Mucosa of descending colon (tissue), 3 donors: ENCODE data around the gene SPSB2. TPM values are rescaled to one million over a fixed set of nuclear protein-coding genes. Genes with fewer than 3 reads are reported as not detected.

Experiments used
- ATAC-seq: fragments of 200-7000 bp; cut with Tn5 transposase; one replicate; pipeline ENCODE4 v1.9.1; 2020; ENCODE audit warnings: mild to moderate bottlenecking, moderate library complexity
- DNase-seq, 3 donors: peaks; one replicate each; pipeline ENCODE4 v3.0.0-alpha.2; 2020
- H3K36me3 ChIP-seq: fragments of 200-600 bp; one replicate; pipeline ENCODE4 v1.8.0; 2021; ENCODE audit warnings: low read depth, mild to moderate bottlenecking
- H3K4me1 ChIP-seq: fragments of 200-600 bp; one replicate; pipeline ENCODE4 v1.8.0; 2021; ENCODE audit warnings: low read depth, mild to moderate bottlenecking
- H3K4me3 ChIP-seq: fragments of 200-600 bp; one replicate; pipeline ENCODE4 v1.8.0; 2021; ENCODE audit warnings: mild to moderate bottlenecking
- H3K9me3 ChIP-seq: fragments of 200-600 bp; one replicate; pipeline ENCODE4 v1.8.0; 2021; ENCODE audit warnings: mild to moderate bottlenecking
- intact Hi-C, 2 donors: fragments of 100-400 bp; cut with DNase I in 1 of 2; cut with micrococcal nuclease in 1 of 2; formaldehyde crosslinking; loops; one replicate each; pipeline versions ENCODE4 v1.11.0 to v1.11.1; 2022; cut with DNase I, micrococcal nuclease
- total RNA-seq, 3 donors: library from RNA; stranded (reverse); fragmentation: NEBNext Ultra II Directional in 2 of 3; extraction: Animal tissue kit (Norgen Biotek cat#: 25700) in 2 of 3; gene quantifications; one replicate each; pipeline versions ENCODE4 v1.2.1 to v1.2.4, GENCODE V29; 2021 to 2023
- TF ChIP-seq, protein P1 (sequence below): fragments of 200-600 bp; IDR thresholded peaks from one replicate; pipeline ENCODE4 v1.8.0; 2022; ENCODE audit warnings: antibody characterized with exemption, mild to moderate bottlenecking
- donor health status: DM: no; HTN: no; CAD: no; lungs with moderate emphysema.
- donor health status: DM: no; HTN: no; CAD: no.
- donor health status: DM: no; HTN: yes; CAD: no.

Gene SPSB2
- total RNA-seq, 3 donors from 2014 or later, result 9.7 to 11.7 (median 10.6) TPM

DNA sequence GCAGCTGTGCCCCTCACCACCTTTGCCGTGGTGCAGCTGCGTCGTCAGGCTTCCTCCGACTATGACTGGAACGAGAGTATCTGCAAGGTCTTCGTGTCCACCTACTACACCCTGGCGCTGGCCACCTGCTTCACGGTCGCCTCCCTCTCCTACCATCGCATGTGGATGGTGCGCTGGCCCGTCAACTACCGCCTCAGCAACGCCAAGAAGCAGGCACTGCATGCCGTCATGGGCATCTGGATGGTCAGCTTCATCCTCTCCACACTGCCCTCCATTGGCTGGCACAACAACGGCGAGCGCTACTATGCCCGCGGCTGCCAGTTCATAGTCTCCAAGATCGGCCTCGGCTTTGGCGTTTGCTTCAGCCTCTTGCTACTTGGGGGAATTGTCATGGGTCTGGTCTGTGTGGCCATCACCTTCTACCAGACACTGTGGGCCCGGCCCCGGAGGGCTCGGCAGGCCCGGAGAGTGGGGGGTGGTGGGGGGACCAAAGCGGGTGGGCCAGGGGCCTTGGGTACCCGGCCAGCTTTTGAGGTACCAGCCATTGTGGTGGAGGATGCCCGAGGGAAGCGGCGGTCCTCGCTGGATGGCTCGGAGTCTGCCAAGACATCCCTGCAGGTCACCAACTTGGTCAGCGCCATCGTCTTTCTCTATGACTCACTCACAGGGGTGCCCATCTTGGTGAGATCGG is 48.9 kb downstream of the SPSB2 start:
- ATAC-seq (no peak), DNase-seq (peak in 1 of 3 donors; percentile 31)
- TF ChIP-seq, protein P1, sequence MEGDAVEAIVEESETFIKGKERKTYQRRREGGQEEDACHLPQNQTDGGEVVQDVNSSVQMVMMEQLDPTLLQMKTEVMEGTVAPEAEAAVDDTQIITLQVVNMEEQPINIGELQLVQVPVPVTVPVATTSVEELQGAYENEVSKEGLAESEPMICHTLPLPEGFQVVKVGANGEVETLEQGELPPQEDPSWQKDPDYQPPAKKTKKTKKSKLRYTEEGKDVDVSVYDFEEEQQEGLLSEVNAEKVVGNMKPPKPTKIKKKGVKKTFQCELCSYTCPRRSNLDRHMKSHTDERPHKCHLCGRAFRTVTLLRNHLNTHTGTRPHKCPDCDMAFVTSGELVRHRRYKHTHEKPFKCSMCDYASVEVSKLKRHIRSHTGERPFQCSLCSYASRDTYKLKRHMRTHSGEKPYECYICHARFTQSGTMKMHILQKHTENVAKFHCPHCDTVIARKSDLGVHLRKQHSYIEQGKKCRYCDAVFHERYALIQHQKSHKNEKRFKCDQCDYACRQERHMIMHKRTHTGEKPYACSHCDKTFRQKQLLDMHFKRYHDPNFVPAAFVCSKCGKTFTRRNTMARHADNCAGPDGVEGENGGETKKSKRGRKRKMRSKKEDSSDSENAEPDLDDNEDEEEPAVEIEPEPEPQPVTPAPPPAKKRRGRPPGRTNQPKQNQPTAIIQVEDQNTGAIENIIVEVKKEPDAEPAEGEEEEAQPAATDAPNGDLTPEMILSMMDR, result no peak
- no peaks in the 10 kb centered on the region for H3K9me3 ChIP-seq
- no peak overlapping the region for H3K4me3 ChIP-seq
- intact Hi-C loops, result loop anchor here in 1 of 2 donors (10.0 kb wide), 1 partner anchor 89 kb away; no protein-coding TSS in a partner anchor
- H3K36me3 ChIP-seq, result no peaks in the 10 kb centered on the region
- peaks cover 6% of the 10 kb centered on the region for H3K4me1 ChIP-seq

- DNase-seq (peak in 1 of 3 donors; percentile 20), ATAC-seq (no peak)
- H3K4me3 ChIP-seq, result no peak overlapping the region
- TF ChIP-seq, protein P1, result no peak
- H3K4me1 ChIP-seq, result peaks cover 6% of the 10 kb centered on the region
- intact Hi-C loops, result loop anchor here in 1 of 2 donors (10.0 kb wide), 1 partner anchor 89 kb away; no protein-coding TSS in a partner anchor
- no peaks in the 10 kb centered on the region for H3K36me3 ChIP-seq
- no peaks in the 10 kb centered on the region for H3K9me3 ChIP-seq
Observed at GRCh38 chr12:6823182-6824084, 49.7 kb downstream of the SPSB2 start.

DNA sequence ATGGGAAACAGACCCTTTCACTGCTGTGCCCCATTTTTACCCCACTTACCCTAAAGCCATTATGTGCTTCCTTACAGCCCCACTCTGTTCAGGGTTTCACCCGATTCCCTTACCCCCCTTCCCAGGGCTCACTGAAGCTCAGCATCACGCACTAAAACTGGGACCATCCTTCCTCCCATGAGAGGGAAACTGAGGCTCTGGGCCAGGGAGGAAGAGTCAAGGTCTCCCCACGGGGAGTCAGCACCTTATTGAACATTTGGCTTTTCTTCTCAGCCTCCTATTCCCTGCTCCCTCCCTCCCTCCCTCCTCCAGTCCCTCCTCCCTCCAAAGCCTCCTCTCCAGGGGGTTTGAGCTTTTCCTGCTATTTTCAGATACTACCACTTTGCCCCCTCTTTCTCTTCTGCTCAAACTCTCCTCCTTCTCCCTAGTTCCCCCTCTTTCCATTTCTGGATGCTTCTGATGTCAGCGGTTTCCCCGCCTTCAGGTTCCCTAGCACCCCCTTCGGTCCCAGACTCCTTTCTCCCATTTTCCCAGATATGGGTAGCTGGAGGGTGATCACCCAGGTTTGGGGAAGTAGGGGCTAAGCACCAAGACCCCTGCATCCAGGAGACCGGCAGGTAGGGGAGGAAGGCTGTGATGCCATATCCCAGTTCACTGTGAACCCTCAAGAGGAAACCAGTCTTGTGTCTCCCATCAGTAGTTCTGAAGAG is 50.5 kb downstream of the SPSB2 start:
- ATAC-seq, result no peak

DNA sequence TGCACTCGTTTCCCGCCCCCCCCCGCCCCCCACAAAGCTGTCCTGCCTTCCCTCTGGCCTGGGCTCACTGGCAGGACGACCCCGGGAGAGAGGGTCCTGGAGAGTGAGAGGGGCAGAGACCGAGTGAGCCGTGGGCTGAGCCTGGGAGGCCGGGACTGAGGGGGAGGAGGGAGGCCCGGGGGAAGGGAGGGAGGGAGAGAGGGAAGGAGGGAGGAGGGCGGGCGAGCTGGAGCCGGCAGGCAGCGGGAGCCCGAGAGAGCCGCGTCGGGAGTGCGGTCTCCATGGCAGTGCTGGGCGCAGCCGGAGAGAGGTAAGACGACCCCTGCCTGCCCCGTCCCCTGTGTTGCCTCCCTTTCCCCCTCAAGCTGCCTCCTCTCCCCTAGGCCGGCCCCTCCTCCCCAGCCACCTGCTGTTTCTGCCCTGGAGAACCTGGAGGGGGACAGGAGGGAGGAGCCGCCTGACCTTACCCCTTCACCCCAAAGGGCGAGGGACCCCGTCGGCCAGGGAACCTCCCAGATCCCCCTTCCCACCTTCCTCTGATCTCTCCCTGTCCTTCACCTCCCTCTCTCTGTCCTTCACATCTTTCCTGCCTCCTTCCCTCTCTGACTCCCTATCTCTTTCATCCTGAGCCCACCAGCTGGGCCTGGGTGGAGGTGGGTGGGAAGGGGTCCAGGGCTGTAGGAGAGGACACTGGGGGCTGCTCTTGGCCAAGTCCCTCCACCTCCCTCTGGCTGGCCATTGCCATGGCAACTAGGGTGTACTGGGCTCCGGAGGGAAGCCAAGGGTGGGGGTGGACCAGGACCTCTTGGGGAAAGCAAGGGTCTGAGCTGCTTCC is 51.3 kb downstream of the SPSB2 start, which contains the start of gene GPR162:
TSS of gene GPR162 (plus strand) at position 231 of the 835 bp plus-strand sequence. CDS start 2,078 bp downstream, outside the sequence.
- no peaks in the 10 kb centered on the region for H3K9me3 ChIP-seq
- TF ChIP-seq, protein P1, result no peak
- peak; percentile 28 for ATAC-seq
- no peaks in the 10 kb centered on the region for H3K4me1 ChIP-seq
- no peaks in the 10 kb centered on the region for H3K36me3 ChIP-seq
- no peak within 1 kb of the TSS for H3K4me3 ChIP-seq
- intact Hi-C loops, result loop anchor here in 1 of 2 donors (10.0 kb wide), 1 partner anchor 87 kb away; no protein-coding TSS in a partner anchor
- peak; percentile 33 to 60 (median 53) for DNase-seq

More for the DNA sequence above, 50.5 kb downstream of the SPSB2 start:
- Histone ChIP-seq H3K9me3 (no peaks in the 10 kb centered on the region), H3K36me3 (no peaks in the 10 kb centered on the region), H3K4me1 (peaks cover 6% of the 10 kb centered on the region), H3K4me3 (no peak overlapping the region)
- intact Hi-C loops, result loop anchor here in 1 of 2 donors (10.0 kb wide), 1 partner anchor 88 kb away; no protein-coding TSS in a partner anchor
- TF ChIP-seq, protein P1, result no peak
- no peak for DNase-seq

Other genes starting within 250 kb of the SPSB2 start
- gene LPAR5, start 237.3 kb downstream of the SPSB2 start, total RNA-seq, result 10 to 100 TPM; 12.0 to 30.5 (median 22.7) TPM
- gene ACRBP, start 225.9 kb downstream of the SPSB2 start, total RNA-seq, result 1 to 10 TPM; 1.4 to 3.0 (median 2.2) TPM
- 10 to 100 TPM; 28.9 to 46.9 (median 45.9) TPM for gene ING4, start 210.2 kb downstream of the SPSB2 start, total RNA-seq
- gene ZNF384, start 183.9 kb downstream of the SPSB2 start, total RNA-seq, result 10 to 100 TPM; 54.5 to 67.8 (median 64.3) TPM
- 1 to 10 TPM in 1 of 3 donors, under 1 TPM in 1, not detected in 1; 0.53 to 2.9 TPM for gene PIANP, start 172.5 kb downstream of the SPSB2 start, total RNA-seq
- 10 to 100 TPM; 32.8 to 47.2 (median 39.2) TPM for gene COPS7A, start 149.3 kb downstream of the SPSB2 start, total RNA-seq
- gene MLF2, start 120.2 kb downstream of the SPSB2 start, total RNA-seq, result 100 to 1,000 TPM; 136 to 177 (median 149) TPM
- 100 to 1,000 TPM; 116 to 549 (median 122) TPM for gene PTMS, start 106.9 kb downstream of the SPSB2 start, total RNA-seq
- gene LAG3, start 100.8 kb downstream of the SPSB2 start, total RNA-seq, result 1 to 10 TPM; 1.8 to 4.7 (median 2.1) TPM
- 10 to 100 TPM in 2 of 3 donors, 1 to 10 TPM in 1; 8.9 to 16.5 (median 14.8) TPM for gene CD4, start 83.8 kb downstream of the SPSB2 start, total RNA-seq
- gene GPR162, start 51.5 kb downstream of the SPSB2 start, total RNA-seq, result 10 to 100 TPM in 1 of 3 donors, 1 to 10 TPM in 2; 1.7 to 18.6 (median 3.1) TPM
- 10 to 100 TPM in 1 of 3 donors, 1 to 10 TPM in 2; 1.6 to 24.2 (median 5.2) TPM for gene P3H3, start 44.9 kb downstream of the SPSB2 start, total RNA-seq
- 1 to 10 TPM in 1 of 3 donors, under 1 TPM in 2; 0.38 to 5.3 (median 0.96) TPM for gene GNB3, start 32.4 kb downstream of the SPSB2 start, total RNA-seq
- gene CDCA3, start 22.0 kb downstream of the SPSB2 start, total RNA-seq, result 10 to 100 TPM in 1 of 3 donors, 1 to 10 TPM in 2; 2.8 to 15.3 (median 5.2) TPM
- 10 to 100 TPM; 65.9 to 80.7 (median 79.7) TPM for gene USP5, start 21.2 kb downstream of the SPSB2 start, total RNA-seq
- 100 to 1,000 TPM; 408 to 766 (median 700) TPM for gene TPI1, start 5.8 kb downstream of the SPSB2 start, total RNA-seq
- 10 to 100 TPM in 1 of 3 donors, 1 to 10 TPM in 2; 4.7 to 11.8 (median 4.9) TPM for gene LRRC23, start 31.5 kb upstream of the SPSB2 start, total RNA-seq
- 10 to 100 TPM in 1 of 3 donors, 1 to 10 TPM in 2; 4.5 to 67.3 (median 7.6) TPM for gene ENO2, start 41.3 kb upstream of the SPSB2 start, total RNA-seq
- 100 to 1,000 TPM in 1 of 3 donors, 10 to 100 TPM in 2; 68.5 to 208 (median 82.4) TPM for gene ATN1, start 54.7 kb upstream of the SPSB2 start, total RNA-seq
- not detected for gene RNU7-1, start 70.5 kb upstream of the SPSB2 start, total RNA-seq
- 100 to 1,000 TPM; 113 to 175 (median 130) TPM for gene C12orf57, start 70.7 kb upstream of the SPSB2 start, total RNA-seq
- gene PTPN6, start 78.1 kb upstream of the SPSB2 start, total RNA-seq, result 10 to 100 TPM; 37.4 to 61.7 (median 51.7) TPM
- 100 to 1,000 TPM; 204 to 266 (median 209) TPM for gene PHB2, start 97.4 kb upstream of the SPSB2 start, total RNA-seq
- 10 to 100 TPM; 29.6 to 33.7 (median 33.4) TPM for gene EMG1, start 97.6 kb upstream of the SPSB2 start, total RNA-seq
- gene LPCAT3, start 145.2 kb upstream of the SPSB2 start, total RNA-seq, result 100 to 1,000 TPM in 2 of 3 donors, 10 to 100 TPM in 1; 79.8 to 121 (median 102) TPM
- 100 to 1,000 TPM in 2 of 3 donors, 10 to 100 TPM in 1; 36.0 to 304 (median 168) TPM for gene C1S, start 187.4 kb upstream of the SPSB2 start, total RNA-seq
- 100 to 1,000 TPM in 2 of 3 donors, 10 to 100 TPM in 1; 38.7 to 273 (median 222) TPM for gene C1R, start 219.1 kb upstream of the SPSB2 start, total RNA-seq
- gene C1RL, start 235.9 kb upstream of the SPSB2 start, total RNA-seq, result 10 to 100 TPM; 47.5 to 61.4 (median 49.4) TPM